Skeletal muscle tissue (tissue), 4 donors: ENCODE results near the gene DDIT3. TPM values are rescaled to one million over a fixed set of nuclear protein-coding genes. Genes with fewer than 3 reads are reported as not detected.
"Not testable (repeated sequence)": the region's sequence is repeated elsewhere in the genome, so short reads cannot be mapped to it uniquely, and the experiment has no call there.

Source experiments
- H3K27ac ChIP-seq: one replicate; pipeline ENCODE4 v1.7.0; 2013; ENCODE audit warnings: mild to moderate bottlenecking, low read depth, low read length, inconsistent platforms
- H3K27me3 ChIP-seq, 3 donors: one replicate each; pipeline ENCODE4 v1.7.0; 2013; ENCODE audit warnings: low read length in 3 of 3; ENCODE audit not compliant: control insufficient read depth in 3 of 3, insufficient read depth in 3 of 3
- H3K36me3 ChIP-seq, 3 donors: one replicate each; pipeline ENCODE4 v1.7.0; 2013; ENCODE audit warnings: low read length in 3 of 3; ENCODE audit not compliant: control insufficient read depth in 3 of 3, insufficient read depth in 3 of 3
- H3K4me1 ChIP-seq, 3 donors: one replicate each; pipeline ENCODE4 v1.7.0; 2013; ENCODE audit warnings: low read length in 3 of 3, mild to moderate bottlenecking in 3 of 3; ENCODE audit not compliant: control insufficient read depth in 3 of 3, insufficient read depth in 3 of 3
- H3K4me3 ChIP-seq, 3 donors: one replicate each; pipeline ENCODE4 v1.7.0; 2013; ENCODE audit warnings: low read length in 3 of 3
- H3K9ac ChIP-seq, 3 donors: one replicate each; pipeline ENCODE4 v1.7.0; 2013; ENCODE audit warnings: low read length in 3 of 3, mild to moderate bottlenecking in 3 of 3, moderate library complexity in 2 of 3, low read depth in 1 of 3
- H3K9me3 ChIP-seq, 3 donors: one replicate each; pipeline ENCODE4 v1.7.0; 2013; ENCODE audit warnings: low read length in 3 of 3; ENCODE audit not compliant: control insufficient read depth in 3 of 3
- total RNA-seq: library from RNA; depleted of rRNA; stranded (reverse); fragments of >200 nt; gene quantifications from one replicate; pipeline ENCODE4 v1.2.3, GENCODE V29; 2014
- donor health status: Osteomylitis.

The DDIT3 gene
- total RNA-seq, 1 donor from 2014 or later: 11.5 TPM

DNA sequence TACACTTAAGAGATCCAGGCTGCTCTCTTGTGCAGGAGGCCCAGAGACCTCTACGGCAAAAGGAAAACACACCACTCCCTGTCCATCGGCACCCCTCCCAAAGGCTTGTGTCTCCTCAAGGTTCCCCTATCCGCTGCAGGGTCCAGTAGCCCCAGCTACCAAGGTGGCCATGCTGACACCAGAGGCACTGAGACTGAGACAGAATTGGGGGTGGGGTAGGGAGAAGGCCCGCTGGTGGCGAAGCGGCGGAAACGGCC lies 590 bp downstream of the DDIT3 start:
- H3K9me3 ChIP-seq: no peaks in the 10 kb centered on the region
- H3K4me3 ChIP-seq: peak overlapping the region; percentile 87 to 99 (median 99)
- H3K9ac ChIP-seq: peak overlapping the region; percentile 97 to 100 (median 100)
- H3K36me3 ChIP-seq: peaks cover 36 to 48% (median 37%) of the 10 kb centered on the region in 3 donors
- no peaks in the 10 kb centered on the region for H3K27me3 ChIP-seq
- H3K27ac ChIP-seq: peak overlapping the region; percentile 99
- peaks cover 48 to 60% (median 60%) of the 10 kb centered on the region in 3 donors for H3K4me1 ChIP-seq

GRCh38 chr12:57518920-57519795 lies 1.2 kb downstream of the DDIT3 start:
- Histone ChIP-seq H3K4me1 (peaks cover 42 to 55% (median 54%) of the 10 kb centered on the region in 3 donors), H3K4me3 (peak overlapping the region; percentile 87 to 99 (median 99)), H3K9ac (peak overlapping the region; percentile 97 to 100 (median 100)), H3K27me3 (no peaks in the 10 kb centered on the region), H3K36me3 (peaks cover 35 to 47% (median 36%) of the 10 kb centered on the region in 3 donors), H3K9me3 (no peaks in the 10 kb centered on the region), H3K27ac (peak overlapping the region; percentile 99)

- peaks cover 34 to 46% (median 46%) of the 10 kb centered on the region in 3 donors for H3K4me1 ChIP-seq
- peaks cover 36 to 47% (median 37%) of the 10 kb centered on the region in 3 donors for H3K36me3 ChIP-seq
- peak overlapping the region; percentile 99 for H3K27ac ChIP-seq
- no peaks in the 10 kb centered on the region for H3K27me3 ChIP-seq
- H3K4me3 ChIP-seq: peak overlapping the region; percentile 87 to 99 (median 99)
- no peaks in the 10 kb centered on the region for H3K9me3 ChIP-seq
- peak overlapping the region; percentile 97 to 100 (median 100) for H3K9ac ChIP-seq
Observed at GRCh38 chr12:57518176-57518919, 2.0 kb downstream of the DDIT3 start.

DNA sequence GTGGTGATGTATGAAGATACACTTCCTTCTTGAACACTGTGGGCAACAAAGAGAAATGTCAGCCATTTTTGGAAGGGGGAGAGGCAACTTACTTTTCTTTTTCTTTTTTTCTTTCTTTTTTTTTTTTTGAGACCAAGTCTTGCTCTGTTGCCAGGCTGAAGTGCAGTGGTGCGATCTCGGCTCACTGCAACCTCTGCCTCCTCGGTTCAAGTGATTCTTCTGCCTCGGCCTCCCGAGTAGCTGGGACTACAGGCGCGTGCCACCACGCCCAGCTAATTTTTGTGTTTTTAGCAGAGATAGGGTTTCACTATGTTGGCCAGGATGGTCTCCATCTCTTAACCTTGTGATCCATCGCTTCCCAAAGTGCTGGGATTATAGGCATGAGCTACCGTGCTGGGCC lies 2.6 kb downstream of the DDIT3 start:
- H3K4me1 ChIP-seq: peaks cover 33 to 44% (median 43%) of the 10 kb centered on the region in 3 donors
- H3K27me3 ChIP-seq, H3K9me3 ChIP-seq: not testable (repeated sequence)
- peak overlapping the region; percentile 97 to 100 (median 100) for H3K9ac ChIP-seq
- H3K36me3 ChIP-seq: peaks cover 42 to 53% (median 43%) of the 10 kb centered on the region in 3 donors
- H3K27ac ChIP-seq: peak overlapping the region; percentile 99
- H3K4me3 ChIP-seq: peak overlapping the region; percentile 87 to 99 (median 99)

GRCh38 chr12:57517187-57517586 lies 3.1 kb downstream of the DDIT3 start:
- Histone ChIP-seq H3K27ac (peak overlapping the region; percentile 99), H3K27me3 (no peaks in the 10 kb centered on the region), H3K4me3 (peak overlapping the region in 2 of 3 donors; percentile 41 to 46), H3K9me3 (no peaks in the 10 kb centered on the region), H3K36me3 (peaks cover 47 to 56% (median 48%) of the 10 kb centered on the region in 3 donors), H3K4me1 (peaks cover 32 to 43% (median 41%) of the 10 kb centered on the region in 3 donors), H3K9ac (peak overlapping the region in 2 of 3 donors; percentile 35 to 51)

- Histone ChIP-seq H3K4me3 (peak overlapping the region in 1 of 3 donors; percentile 3), H3K36me3 (peaks cover 52 to 61% (median 53%) of the 10 kb centered on the region in 3 donors), H3K27me3 (no peaks in the 10 kb centered on the region), H3K27ac (peak overlapping the region; percentile 99), H3K4me1 (peaks cover 27 to 38% (median 36%) of the 10 kb centered on the region in 3 donors), H3K9ac (peak overlapping the region in 1 of 3 donors; percentile 35), H3K9me3 (no peaks in the 10 kb centered on the region)
Observed at GRCh38 chr12:57516617-57517153, 3.6 kb downstream of the DDIT3 start.

DNA sequence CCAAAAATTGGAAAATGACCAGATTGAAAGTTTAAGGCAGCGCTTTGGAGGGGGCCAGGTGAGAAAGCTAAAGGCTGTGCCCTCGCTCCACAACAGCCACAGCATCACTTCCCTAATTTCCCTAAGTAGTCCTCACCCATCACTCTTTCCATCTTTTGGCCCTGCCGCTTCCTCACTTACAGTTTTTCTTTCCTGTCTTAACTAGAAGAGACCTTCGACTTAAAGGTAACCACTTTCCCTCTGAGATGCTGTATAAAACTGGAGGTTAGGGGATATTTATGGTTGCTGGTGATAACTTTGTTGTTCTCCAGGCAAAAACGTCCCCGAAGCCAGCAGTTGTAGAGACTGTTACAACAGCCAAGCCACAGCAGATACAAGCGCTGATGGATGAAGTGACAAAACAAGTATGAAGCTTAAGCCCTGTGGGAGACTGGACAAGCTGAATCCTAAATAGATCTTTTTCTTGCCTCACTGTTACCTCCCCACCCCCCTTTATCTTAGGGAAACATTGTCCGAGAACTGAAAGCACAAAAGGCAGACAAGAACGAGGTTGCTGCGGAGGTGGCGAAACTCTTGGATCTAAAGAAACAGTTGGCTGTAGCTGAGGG lies 4.3 kb downstream of the DDIT3 start:
- Histone ChIP-seq H3K4me1 (peaks cover 20 to 33% (median 30%) of the 10 kb centered on the region in 3 donors), H3K9me3 (no peaks in the 10 kb centered on the region), H3K9ac (no peak overlapping the region), H3K4me3 (no peak overlapping the region), H3K27me3 (no peaks in the 10 kb centered on the region), H3K36me3 (peaks cover 56 to 66% (median 57%) of the 10 kb centered on the region in 3 donors), H3K27ac (no peak overlapping the region)

GRCh38 chr12:57515408-57515933 lies 4.8 kb downstream of the DDIT3 start:
- Histone ChIP-seq H3K4me1 (peaks cover 17 to 29% (median 27%) of the 10 kb centered on the region in 3 donors), H3K27ac (no peak overlapping the region), H3K36me3 (peaks cover 56 to 66% (median 57%) of the 10 kb centered on the region in 3 donors), H3K9ac (no peak overlapping the region), H3K9me3 (no peaks in the 10 kb centered on the region), H3K4me3 (no peak overlapping the region), H3K27me3 (no peaks in the 10 kb centered on the region)

- peaks cover 17 to 29% (median 25%) of the 10 kb centered on the region in 3 donors for H3K4me1 ChIP-seq
- no peaks in the 10 kb centered on the region for H3K27me3 ChIP-seq
- H3K36me3 ChIP-seq: peaks cover 56 to 61% (median 57%) of the 10 kb centered on the region in 3 donors
- H3K9me3 ChIP-seq: no peaks in the 10 kb centered on the region
- no peak overlapping the region for H3K27ac ChIP-seq
- H3K9ac ChIP-seq: peak overlapping the region in 1 of 3 donors; percentile 63
- no peak overlapping the region for H3K4me3 ChIP-seq
Observed at GRCh38 chr12:57514720-57515407, 5.5 kb downstream of the DDIT3 start.
